DND-41 (cell line): ENCODE data around the gene RGS11.

Source experiments
- CTCF ChIP-seq: IDR thresholded peaks from 2 replicates; pipeline ENCODE4 v1.5.1; 2012; ENCODE audit warnings: borderline replicate concordance, low read length, moderate library complexity, mild to moderate bottlenecking; ENCODE audit not compliant: poor library complexity, severe bottlenecking; ENCODE audit errors: extremely low read depth
- EZH2 ChIP-seq: IDR thresholded peaks from 3 replicates; pipeline ENCODE4 v1.6.1; 2012; ENCODE audit warnings: borderline replicate concordance, low read depth, mild to moderate bottlenecking, moderate library complexity, low read length, inconsistent platforms; ENCODE audit not compliant: severe bottlenecking

GRCh38 chr16:273547-274421 lies 2.0 kb downstream of the RGS11 start:
- no peak for TF ChIP-seq CTCF
- no peak for TF ChIP-seq EZH2
